NB4 (cell line): Measurements from ENCODE around the gene GJC1.

Experiments used
- DNase-seq: peaks from one replicate; pipeline ENCODE4 v3.0.0; 2010; ENCODE audit warnings: low read depth
- H3K4me3 ChIP-seq: one replicate; pipeline ENCODE4 v1.5.1; 2011; ENCODE audit warnings: mild to moderate bottlenecking, low read depth, low read length, moderate library complexity
- CTCF ChIP-seq: IDR thresholded peaks from one replicate; pipeline ENCODE4 v1.5.1; 2012; ENCODE audit warnings: low read depth, low read length
- MAX ChIP-seq: IDR thresholded peaks from 2 replicates; pipeline ENCODE4 v1.6.1; 2011; ENCODE audit warnings: low read depth, low read length
- MYC ChIP-seq: IDR thresholded peaks from 2 replicates; pipeline ENCODE4 v1.6.1; 2011; ENCODE audit warnings: low read depth, low read length
- POLR2A ChIP-seq: IDR thresholded peaks from 2 replicates; pipeline ENCODE4 v1.6.1; 2011; ENCODE audit warnings: mild to moderate bottlenecking; ENCODE audit not compliant: insufficient read length; ENCODE audit errors: extremely low read depth

Gene GJC1

DNA sequence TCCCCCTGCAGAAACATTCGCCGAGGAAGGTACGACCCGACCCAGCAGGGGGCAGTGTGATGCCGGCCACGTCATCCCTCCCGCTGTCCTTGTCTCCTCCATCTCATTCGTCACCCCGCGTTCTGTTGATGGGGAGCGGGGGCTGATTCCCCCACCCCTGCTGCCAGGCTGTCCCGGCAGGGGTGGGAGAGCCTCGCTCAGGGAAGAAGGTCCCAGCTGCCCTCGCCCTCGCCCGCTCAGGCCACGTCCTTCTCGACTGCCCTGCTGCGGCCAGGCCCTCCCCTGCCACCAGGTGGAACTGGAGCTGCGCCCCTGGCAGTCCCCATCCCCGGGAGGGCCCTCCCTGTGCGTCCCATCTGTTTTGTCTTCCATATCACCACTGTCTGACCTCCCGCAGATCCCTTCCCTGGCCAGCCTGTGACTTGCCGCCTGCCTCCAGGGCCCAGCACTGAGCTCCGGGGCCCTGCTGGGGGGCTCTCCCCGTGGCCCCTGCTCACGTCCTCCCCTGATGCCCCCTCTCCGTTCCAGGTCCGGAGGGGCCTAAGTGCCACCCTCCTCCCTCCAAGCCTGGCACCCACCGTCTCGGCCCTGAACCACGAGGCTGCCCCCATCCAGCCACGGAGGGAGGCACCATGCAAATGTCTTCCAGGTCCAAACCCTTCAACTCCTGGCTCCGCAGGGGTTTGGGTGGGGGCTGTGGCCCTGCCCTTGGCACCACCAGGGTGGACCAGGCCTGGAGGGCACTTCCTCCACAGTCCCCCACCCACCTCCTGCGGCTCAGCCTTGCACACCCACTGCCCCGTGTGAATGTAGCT is 50.7 kb downstream of the GJC1 start:
- DNase-seq: peak; percentile 79
- TF ChIP-seq MYC: no peak
- TF ChIP-seq CTCF: peak; percentile 67
- H3K4me3 ChIP-seq: no peak overlapping the region

- TF ChIP-seq CTCF: no peak
- TF ChIP-seq MAX: no peak
- no peak for TF ChIP-seq POLR2A
- TF ChIP-seq MYC: no peak
- no peak for DNase-seq
- H3K4me3 ChIP-seq: no peak overlapping the region
These were observed 51.4 kb downstream of the GJC1 start for GRCh38 chr17:44778656-44779210.

- no peak overlapping the region for H3K4me3 ChIP-seq
- TF ChIP-seq POLR2A (no peak), CTCF (no peak), MAX (no peak), MYC (no peak)
- DNase-seq: no peak
These were observed 52.4 kb downstream of the GJC1 start for GRCh38 chr17:44777394-44778348.

DNA sequence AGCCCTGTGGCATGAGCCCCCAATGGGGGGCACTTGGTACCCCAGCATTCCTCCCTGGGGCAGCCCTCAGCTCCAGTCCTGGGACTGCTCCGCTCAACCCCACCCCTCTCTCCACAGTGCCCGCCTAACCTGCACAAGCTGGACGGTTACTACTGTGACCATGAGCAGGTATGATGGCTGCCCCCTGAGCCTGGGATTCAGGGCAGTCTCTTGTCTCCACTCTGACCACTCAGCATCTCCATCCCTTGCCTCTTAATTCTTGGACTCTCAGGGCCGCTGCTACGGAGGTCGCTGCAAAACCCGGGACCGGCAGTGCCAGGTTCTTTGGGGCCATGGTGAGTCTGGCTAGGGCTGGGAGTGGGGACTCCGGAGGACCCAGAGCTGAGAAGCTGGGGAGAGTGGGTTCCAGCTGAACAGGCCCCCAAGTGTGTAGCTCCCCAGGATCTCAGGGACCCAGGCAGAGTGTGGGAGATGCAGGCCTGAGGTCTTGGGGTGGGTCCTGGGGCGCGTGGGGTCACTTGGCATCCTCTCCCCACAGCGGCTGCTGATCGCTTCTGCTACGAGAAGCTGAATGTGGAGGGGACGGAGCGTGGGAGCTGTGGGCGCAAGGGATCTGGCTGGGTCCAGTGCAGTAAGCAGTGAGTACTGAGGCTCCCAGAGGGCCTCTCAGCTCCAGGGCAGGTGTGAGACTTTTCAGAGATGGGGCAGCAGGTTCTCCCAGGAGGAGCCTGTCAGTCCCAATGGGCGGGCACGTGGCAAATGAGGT is 53.3 kb downstream of the GJC1 start:
- TF ChIP-seq MAX: no peak
- no peak for TF ChIP-seq CTCF
- TF ChIP-seq MYC: no peak
- TF ChIP-seq POLR2A: no peak
- no peak for DNase-seq
- H3K4me3 ChIP-seq: no peak overlapping the region

- no peak for DNase-seq
- TF ChIP-seq CTCF: no peak
- no peak for TF ChIP-seq MAX
- no peak for TF ChIP-seq POLR2A
- TF ChIP-seq MYC: no peak
- peak overlapping the region; percentile 34 for H3K4me3 ChIP-seq
These were observed 54.1 kb downstream of the GJC1 start for GRCh38 chr17:44775838-44776621.
